Stimulated activated CD8-positive, alpha-beta memory T cell treated with anti-CD3 and anti-CD28 coated beads, Interleukin-12 subunit alpha, Interleukin-12 subunit beta, amount 100 ng/mL, for 24 hours (primary cell): Measurements from ENCODE around the gene ADCY7.
"Not testable (repeated sequence)": the region's sequence is repeated elsewhere in the genome, so short reads cannot be mapped to it uniquely, and the experiment has no call there.

Source experiments
- DNase-seq: peaks from one replicate; pipeline ENCODE4 v3.0.0-alpha.2; 2020; ENCODE audit errors: extremely low read depth

ADCY7 gene

DNA sequence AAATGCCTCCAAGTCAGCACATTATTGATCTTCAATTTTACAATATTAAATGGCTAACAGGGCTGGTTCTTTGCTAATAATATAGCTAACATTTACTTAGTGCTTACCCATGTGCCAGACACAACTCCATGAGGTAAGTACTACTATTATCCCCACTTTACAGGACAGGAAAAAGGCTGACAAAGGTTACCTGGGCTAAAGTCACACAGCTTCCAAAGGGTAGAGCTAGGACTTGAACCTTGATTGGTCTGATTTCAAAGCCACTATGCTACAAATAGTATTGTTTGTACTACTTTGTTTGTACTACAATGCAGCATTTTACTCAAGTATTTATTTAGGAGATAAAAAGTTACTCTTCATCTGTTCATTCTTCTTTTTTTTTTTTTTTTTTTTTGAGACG, 70.5 kb downstream of the ADCY7 start:
- no peak for DNase-seq

DNA sequence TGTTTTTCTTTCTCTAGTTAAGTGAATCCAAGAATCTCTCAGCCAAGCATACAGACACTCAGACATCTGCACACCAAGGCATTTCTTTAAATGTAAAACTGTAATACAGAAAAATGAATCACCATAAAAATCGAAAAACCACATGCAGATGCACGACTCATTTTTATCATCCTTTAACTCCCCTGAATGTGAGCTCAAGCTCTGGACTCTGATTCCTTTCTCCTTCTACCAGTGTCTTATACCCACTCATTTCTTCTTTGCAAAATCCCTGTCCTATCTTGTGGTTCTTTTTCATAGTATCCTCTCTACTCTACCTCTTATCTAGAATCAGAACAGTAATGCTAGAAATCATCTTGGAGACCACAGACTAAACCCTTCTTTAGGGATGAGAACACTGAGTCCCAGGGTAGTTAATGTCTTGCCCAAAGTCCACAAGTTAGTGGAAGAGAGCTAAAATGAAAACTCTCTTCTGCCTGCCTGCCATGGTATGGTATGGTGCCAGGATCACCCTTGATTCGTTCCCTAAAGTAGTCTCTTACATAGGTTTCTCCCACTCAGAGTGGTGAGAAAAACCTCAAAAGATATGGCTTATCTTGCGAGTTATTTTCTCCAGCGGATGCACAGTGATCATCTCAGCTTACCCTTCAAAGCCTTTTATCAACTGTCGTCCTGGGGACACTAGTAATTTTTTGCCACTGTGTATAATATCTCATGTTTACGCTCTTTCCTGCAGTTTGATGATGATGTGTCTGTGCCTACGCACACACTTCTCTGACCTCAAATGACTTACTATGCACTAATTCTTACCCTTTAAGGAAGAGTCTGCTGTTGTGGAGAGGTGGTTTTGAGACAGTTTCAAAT, 72.2 kb downstream of the ADCY7 start:
- DNase-seq = no peak

DNA sequence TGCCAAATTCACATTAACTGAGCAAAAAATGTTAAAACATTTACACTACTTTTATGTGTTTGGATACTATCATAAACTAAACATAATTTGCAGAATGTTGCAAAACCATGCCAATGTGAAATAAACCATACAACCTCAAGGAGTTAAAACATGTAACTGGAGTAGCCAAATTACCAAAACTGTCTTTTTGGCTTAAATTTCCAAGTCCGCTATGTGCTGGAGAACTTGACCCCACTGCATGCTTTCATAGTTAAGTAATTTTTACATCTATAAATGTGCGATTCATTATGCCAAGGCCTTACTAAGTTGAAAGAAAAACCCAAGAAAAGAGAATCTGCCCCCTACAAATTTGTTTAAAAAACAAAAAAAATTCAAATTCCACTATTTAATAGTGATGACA, 74.2 kb downstream of the ADCY7 start:
- DNase-seq = no peak

DNA sequence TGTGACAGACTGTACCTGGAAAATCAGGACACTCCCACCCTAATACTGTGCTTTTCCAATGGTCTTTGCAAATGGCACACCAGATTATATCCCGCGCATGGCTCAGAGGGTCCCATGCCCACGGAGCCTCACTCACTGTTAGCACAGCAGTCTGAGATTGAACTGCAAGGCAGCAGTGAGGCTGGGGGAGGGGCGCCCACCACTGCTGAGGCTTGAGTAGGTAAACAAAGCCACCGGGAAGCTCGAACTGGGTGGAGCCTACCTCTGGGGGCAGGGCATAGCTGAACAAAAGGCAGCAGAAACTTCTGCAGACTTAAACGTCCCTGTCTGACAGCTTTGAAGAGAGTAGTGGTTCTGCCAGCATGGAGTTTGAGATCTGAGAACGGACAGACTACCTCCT, 77.2 kb downstream of the ADCY7 start:
- DNase-seq = not testable (repeated sequence)

DNA sequence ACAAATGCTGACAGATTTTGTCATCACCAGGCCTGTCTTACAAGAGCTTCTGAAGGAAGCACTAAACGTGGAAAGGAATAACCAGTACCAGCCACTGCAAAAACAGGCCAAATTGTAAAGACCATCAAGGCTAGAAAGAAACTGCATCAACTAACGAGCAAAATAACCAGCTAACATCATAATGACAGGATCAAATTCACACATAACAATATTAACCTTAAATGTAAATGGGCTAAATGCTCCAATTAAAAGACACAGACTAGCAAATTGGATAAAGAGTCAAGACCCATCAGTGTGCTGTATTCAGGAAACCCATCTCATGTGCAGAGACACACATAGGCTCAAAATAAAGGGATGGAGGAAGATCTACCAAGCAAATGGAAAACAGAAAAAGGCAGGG, 78.9 kb downstream of the ADCY7 start:
- not testable (repeated sequence) for DNase-seq

DNA sequence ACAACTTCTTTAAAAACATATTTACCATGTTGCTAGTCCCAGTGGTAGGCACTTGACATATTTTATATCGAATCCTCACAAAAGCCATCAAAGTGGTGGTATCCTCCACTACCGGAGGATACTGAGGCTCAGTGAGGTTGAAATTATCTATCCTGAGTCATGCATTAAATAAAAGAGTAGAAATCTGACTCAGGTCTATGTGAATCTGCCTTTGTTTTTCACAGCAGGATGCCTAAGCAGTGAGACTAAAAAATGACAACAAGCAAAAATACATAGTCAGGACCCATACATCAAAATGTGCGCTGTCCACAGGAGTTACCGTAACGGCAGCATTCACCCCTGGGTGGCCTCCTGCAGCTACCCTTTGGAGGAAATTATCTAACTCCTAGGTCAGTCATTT, 84.8 kb downstream of the ADCY7 start:
- no peak for DNase-seq

DNA sequence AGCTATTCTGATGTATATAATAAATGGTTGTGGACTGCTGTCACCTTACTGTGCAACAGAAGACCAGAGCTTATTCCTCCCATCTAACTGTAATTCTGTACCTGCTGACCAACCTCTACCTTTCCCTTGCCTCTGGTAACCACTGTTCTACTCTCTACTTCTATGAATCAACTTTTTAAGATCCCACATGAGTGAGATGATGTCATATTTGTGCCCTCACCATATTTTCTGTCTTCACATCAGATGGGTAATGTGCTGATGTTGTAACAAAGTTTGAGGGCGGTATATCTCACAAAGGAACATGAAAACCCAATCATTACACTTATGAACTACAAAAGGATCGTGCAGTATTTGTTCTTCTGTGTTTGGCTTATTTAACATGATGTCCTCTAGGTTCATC, 85.6 kb downstream of the ADCY7 start:
- DNase-seq = no peak

DNA sequence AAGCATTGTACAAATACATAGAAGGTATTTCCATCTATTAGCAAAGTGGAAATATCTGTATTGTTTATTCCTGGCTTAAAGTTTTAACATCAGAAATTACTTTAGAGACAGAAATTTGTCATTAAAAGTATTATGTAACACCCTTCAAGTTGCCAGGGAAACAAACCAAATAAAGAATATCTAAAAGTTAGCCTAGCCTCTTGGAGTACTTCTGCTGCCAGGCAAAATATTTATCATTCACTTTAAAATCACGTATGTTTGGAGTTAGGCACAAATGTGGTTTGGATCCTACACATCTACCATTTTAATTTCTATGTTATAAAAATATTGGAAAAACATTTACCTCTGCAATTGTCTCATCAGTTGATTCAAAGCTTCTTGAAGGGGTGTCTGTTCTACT, 87.7 kb downstream of the ADCY7 start:
- no peak for DNase-seq

DNA sequence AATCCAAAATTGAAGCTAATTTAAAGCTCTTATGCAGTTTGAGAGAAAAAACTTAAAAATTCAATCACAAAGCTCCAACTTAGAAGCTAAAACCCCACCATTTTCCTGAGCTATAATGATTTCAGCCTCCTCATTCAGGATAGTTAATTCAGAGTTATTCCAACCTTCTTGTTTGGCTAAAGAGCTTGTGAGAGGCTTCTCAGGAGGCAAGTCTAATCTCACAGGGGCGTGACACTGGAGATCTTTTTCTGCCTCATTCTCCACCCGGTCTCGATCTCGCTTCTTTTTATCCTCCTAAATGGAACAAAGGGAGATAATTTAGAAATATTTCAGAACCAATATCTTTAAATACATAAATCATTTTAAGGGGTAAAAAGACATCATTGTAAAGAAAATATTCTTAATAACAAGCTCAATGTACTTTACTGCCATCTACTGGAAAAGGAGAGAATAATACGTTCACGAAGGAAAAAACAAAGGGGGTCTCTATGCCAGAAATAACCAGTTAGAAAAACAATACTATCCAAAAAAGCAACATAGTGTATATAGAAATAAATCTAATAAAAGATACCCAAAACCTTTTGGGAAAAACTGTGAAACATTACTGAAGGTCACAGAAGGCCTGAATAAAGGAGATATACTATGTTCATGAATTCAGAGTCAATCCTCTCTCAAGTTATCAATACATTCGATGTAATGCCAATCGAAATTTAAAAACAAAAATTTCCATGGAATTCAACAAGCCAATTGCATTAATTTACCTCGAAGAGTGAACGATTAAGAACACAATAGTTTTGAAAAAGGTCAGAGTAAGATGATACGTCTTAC, 88.5 kb downstream of the ADCY7 start:
- no peak for DNase-seq

DNA sequence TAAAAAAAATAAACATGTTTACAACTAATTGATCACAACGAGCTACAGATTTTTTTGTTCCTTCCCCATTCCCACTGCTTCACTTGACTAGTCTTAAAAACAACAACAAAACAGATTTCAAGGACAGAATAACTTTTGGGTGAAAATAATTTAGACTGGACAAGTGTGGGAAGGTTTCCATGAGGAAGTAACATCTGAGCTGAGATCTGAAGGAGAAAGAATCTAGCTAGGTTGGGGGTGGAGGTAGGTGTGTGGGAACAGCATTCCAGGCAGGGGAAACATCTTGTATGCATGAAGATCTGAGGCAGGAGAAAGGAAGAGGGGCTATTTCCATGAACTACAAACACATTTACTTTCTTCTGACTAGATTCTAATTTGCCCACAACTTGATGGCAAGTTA, 93.3 kb downstream of the ADCY7 start:
- no peak for DNase-seq

DNA sequence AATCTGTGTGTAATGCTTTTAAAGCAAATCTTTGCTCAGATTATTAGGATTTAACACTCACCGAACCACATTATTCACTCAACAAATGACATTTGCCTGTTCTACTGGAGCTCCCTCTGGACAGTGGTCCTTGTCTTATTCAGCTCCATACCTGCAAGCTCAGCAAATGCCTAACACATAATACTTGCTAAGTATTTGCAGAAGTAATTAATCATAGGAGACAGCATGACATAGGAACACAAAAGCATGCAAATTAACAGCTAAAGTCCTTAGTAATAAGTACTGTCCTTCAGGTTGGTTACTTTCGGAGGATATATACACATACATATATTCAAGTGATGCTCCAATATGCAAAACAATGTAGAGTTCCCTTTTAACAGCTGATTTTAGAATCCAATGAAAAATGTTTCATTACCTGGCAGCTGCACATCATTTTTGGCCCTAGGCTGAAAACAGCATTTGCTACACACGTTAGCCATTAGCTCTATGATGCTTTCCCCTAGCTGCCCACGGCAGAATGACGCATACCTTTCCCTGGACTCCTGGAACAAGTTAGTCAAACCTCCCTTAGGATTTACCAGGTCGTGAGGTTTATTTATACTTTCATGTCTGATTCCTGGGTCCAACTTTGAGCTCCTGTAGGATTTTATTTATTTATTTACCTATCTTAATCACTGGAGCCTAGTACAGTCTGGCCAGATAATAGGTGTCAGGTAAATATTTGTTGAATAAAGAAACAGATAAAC, 93.9 kb downstream of the ADCY7 start:
- DNase-seq = no peak

DNA sequence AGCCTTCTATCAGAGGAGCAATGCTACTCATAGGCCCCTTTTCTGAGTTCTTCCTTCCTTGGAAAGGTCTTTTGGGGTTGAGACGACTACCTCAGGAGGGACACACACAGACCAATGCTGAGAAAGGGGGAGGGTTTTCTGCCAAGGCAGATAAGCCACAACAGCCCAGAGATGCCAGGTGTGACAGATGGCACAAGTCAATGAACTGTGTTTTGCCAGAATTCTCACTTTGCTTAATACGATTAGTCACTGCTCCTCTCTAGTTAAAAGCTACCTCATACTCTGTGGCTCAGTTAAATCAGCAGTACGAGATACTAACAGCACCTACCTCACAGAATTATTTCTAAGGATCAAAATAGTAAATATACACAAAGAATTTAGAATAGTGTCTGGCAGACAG, 94.4 kb downstream of the ADCY7 start:
- DNase-seq = no peak

DNA sequence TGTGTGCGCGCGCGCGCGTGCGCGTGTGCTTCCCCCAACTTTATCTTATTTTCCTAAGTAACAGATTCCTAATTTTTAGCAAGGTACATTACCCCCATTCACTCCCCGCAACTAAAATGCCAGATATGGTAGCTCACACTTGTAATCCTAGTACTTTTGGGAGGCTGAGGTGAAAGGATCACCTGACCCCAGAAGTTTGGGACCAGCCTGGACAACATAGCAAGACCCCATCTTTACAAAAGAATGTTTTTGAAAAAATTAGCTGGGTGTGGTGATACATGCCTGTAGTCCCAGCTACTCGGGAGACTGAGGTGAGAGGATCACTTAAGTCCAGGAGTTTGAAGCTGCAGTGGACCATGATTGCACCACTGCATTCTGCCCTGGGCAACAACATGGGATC, 97.3 kb downstream of the ADCY7 start:
- DNase-seq = no peak

DNA sequence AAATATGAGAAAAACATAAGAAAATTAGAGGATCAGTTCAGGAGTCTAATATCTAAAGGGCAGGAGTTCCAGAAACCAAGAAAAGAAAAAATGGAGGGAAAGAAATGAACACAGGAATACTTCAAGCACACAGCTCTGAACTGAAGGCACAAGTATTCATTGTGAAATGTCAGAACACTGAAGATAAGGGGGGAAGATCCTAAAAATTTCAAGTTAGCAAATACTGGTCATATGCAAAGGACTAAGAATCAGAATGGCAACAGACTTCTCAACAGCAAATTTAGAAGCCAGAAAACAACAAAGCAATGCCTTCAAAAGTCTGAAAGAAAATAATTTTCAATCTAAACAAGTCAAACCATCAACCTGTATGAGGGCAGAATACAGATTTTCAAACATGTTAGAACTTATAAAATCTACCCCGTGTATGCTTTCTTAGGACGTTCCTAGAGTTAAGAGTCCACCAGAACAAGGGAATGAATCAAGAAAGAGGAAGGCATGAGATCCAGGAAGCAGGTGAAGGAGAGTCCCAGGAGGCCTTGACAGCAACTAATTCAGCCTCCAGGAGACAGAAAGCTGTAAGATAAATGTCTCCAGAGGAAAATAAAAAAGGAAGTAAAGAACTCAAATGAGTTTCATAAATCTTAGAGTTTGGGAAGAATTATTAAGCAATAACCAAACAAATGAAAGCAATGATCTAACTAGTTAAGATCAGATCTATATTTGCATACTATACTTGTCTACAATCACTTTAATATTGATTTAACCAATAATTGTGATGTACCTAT, 99.6 kb downstream of the ADCY7 start:
- DNase-seq = no peak
